Epithelial cell of esophagus (primary cell): ENCODE data around the gene MAPK7.
A peak's percentile ranks its signal among the peaks of the same experiment; 100 is the strongest.

Experiments
- DNase-seq: peaks from one replicate; pipeline ENCODE4 v3.0.0; 2010; ENCODE audit warnings: low read depth
- H3K4me3 ChIP-seq: 2 replicates; pipeline ENCODE4 v1.5.1; 2011; ENCODE audit warnings: mild to moderate bottlenecking, low read length, control low read depth
- CTCF ChIP-seq: IDR thresholded peaks from 2 replicates; pipeline ENCODE4 v1.5.1; 2011; ENCODE audit warnings: low read depth, mild to moderate bottlenecking, low read length, control low read depth, inconsistent platforms; ENCODE audit not compliant: insufficient read depth; ENCODE audit errors: missing control alignments

Gene MAPK7

GRCh38 chr17:19359151-19359550, 19.1 kb upstream of the MAPK7 start:
- H3K4me3 ChIP-seq, result no peak overlapping the region
- no peak for TF ChIP-seq CTCF
- DNase-seq, result no peak

GRCh38 chr17:19359856-19360255, 18.4 kb upstream of the MAPK7 start:
- TF ChIP-seq CTCF, result no peak
- no peak for DNase-seq
- no peak overlapping the region for H3K4me3 ChIP-seq

- no peak overlapping the region for H3K4me3 ChIP-seq
- DNase-seq, result no peak
- TF ChIP-seq CTCF, result no peak
These were observed 17.5 kb upstream of the MAPK7 start for GRCh38 chr17:19360772-19361171.

- no peak for TF ChIP-seq CTCF
- H3K4me3 ChIP-seq, result peak overlapping the region; percentile 66
These were observed 17.0 kb upstream of the MAPK7 start for GRCh38 chr17:19361326-19361725.

GRCh38 chr17:19361944-19362276, 16.4 kb upstream of the MAPK7 start:
- no peak for TF ChIP-seq CTCF
- H3K4me3 ChIP-seq, result peak overlapping the region; percentile 66
- DNase-seq, result no peak

More at GRCh38 chr17:19361326-19361725, 17.0 kb upstream of the MAPK7 start:
- DNase-seq, result no peak

- TF ChIP-seq CTCF, result peak; percentile 83
- DNase-seq, result peak; percentile 90
These were observed 15.8 kb upstream of the MAPK7 start, which contains the start of gene B9D1 for GRCh38 chr17:19362277-19363113. Gene B9D1, minus strand, starts transcription at chr17:19362723. Its CDS starts 154 bp downstream, at chr17:19362569.

GRCh38 chr17:19363114-19363438, 15.2 kb upstream of the MAPK7 start:
- peak overlapping the region; percentile 66 for H3K4me3 ChIP-seq
- no peak for DNase-seq
- TF ChIP-seq CTCF, result no peak

More at GRCh38 chr17:19362277-19363113, 15.8 kb upstream of the MAPK7 start, which contains the start of gene B9D1:
- H3K4me3 ChIP-seq, result peak within 1 kb of the TSS; percentile 66
